GM12873 (cell line): Measurements from ENCODE around the gene SLC48A1.

Source experiments
- CTCF ChIP-seq: IDR thresholded peaks from 2 replicates; pipeline ENCODE4 v1.5.1; 2012; ENCODE audit warnings: low read depth, mild to moderate bottlenecking, moderate library complexity, low read length, control low read depth; ENCODE audit not compliant: insufficient read depth; ENCODE audit errors: missing control alignments

The SLC48A1 gene

GRCh38 chr12:47786662-47787280, 13.7 kb downstream of the SLC48A1 start:
- no peak for TF ChIP-seq CTCF

- no peak for TF ChIP-seq CTCF
These were observed 14.7 kb downstream of the SLC48A1 start for GRCh38 chr12:47787596-47788319.

GRCh38 chr12:47789141-47789540, 16.1 kb downstream of the SLC48A1 start:
- no peak for TF ChIP-seq CTCF

- no peak for TF ChIP-seq CTCF
These were observed 16.9 kb downstream of the SLC48A1 start for GRCh38 chr12:47789712-47790489.

GRCh38 chr12:47790676-47791350, 17.8 kb downstream of the SLC48A1 start:
- no peak for TF ChIP-seq CTCF

- no peak for TF ChIP-seq CTCF
These were observed 18.3 kb downstream of the SLC48A1 start for GRCh38 chr12:47791351-47791746.

GRCh38 chr12:47791874-47792273, 18.8 kb downstream of the SLC48A1 start:
- no peak for TF ChIP-seq CTCF
